GM23338 (cell line): Measurements from ENCODE around the gene FAM81B. TPM values are rescaled to one million over a fixed set of nuclear protein-coding genes. Genes with fewer than 3 reads are reported as not detected.

ENCODE experiments used
- ATAC-seq: fragments of 200-7000 bp; cut with Tn5 transposase; 3 replicates; pipeline ENCODE4 v1.9.1; 2020
- DNase-seq: peaks from one replicate; pipeline ENCODE4 v3.0.0-alpha.2; 2015; ENCODE audit warnings: low spot score
- H2AFZ ChIP-seq: fragments of 200-600 bp; sonication (generic); 2 replicates; pipeline ENCODE4 v1.8.0; 2016; ENCODE audit warnings: antibody characterized with exemption, mild to moderate bottlenecking, moderate library complexity
- H3F3A ChIP-seq: fragments of 200-600 bp; sonication (generic); replicated peaks from 2 replicates; pipeline ENCODE4 v1.8.0; 2017; ENCODE audit warnings: antibody characterized with exemption, mixed run types, low read depth
- H3K27ac ChIP-seq: fragments of 200-600 bp; sonication (generic); 2 replicates; pipeline ENCODE4 v1.6.1; 2016; ENCODE audit warnings: low read depth
- H3K27me3 ChIP-seq: fragments of 200-600 bp; sonication (generic); 2 replicates; pipeline ENCODE4 v1.8.0; 2016; ENCODE audit warnings: mild to moderate bottlenecking, mixed run types, moderate library complexity; ENCODE audit not compliant: insufficient read depth
- H3K36me3 ChIP-seq: fragments of 200-600 bp; sonication (generic); 2 replicates; pipeline ENCODE4 v1.8.0; 2016; ENCODE audit warnings: mild to moderate bottlenecking; ENCODE audit not compliant: insufficient read depth
- H3K4me1 ChIP-seq: fragments of 200-600 bp; sonication (generic); 2 replicates; pipeline ENCODE4 v1.8.0; 2016; ENCODE audit warnings: mild to moderate bottlenecking, moderate library complexity; ENCODE audit not compliant: insufficient read depth
- H3K4me2 ChIP-seq: fragments of 200-600 bp; sonication (generic); 2 replicates; pipeline ENCODE4 v1.7.1; 2017; ENCODE audit warnings: mixed run types
- H3K4me3 ChIP-seq: fragments of 200-600 bp; sonication (generic); 2 replicates; pipeline ENCODE4 v1.6.1; 2016; ENCODE audit warnings: mixed run types
- H3K79me2 ChIP-seq: fragments of 200-600 bp; sonication (generic); replicated peaks from 2 replicates; pipeline ENCODE4 v1.8.0; 2017; ENCODE audit warnings: mild to moderate bottlenecking; ENCODE audit not compliant: insufficient read depth
- H3K9me2 ChIP-seq: fragments of 200-600 bp; sonication (generic); 2 replicates; pipeline ENCODE4 v1.8.0; 2017; ENCODE audit not compliant: insufficient read depth
- H4K20me1 ChIP-seq: fragments of 200-600 bp; sonication (generic); replicated peaks from 2 replicates; pipeline ENCODE4 v1.8.0; 2017; ENCODE audit warnings: mild to moderate bottlenecking; ENCODE audit not compliant: insufficient read depth
- H3K27ac Mint-ChIP-seq: 2 replicates; pipeline ENCODE4 v1.8.0; 2020; ENCODE audit warnings: inconsistent platforms, mild to moderate bottlenecking, moderate library complexity, mixed read lengths
- H3K27me3 Mint-ChIP-seq: 3 replicates; pipeline ENCODE4 v1.8.0; 2022; ENCODE audit warnings: low read depth, mild to moderate bottlenecking, moderate library complexity, mixed read lengths, inconsistent platforms; ENCODE audit not compliant: insufficient read depth, poor library complexity
- H3K36me3 Mint-ChIP-seq: 3 replicates; pipeline ENCODE4 v1.8.0; 2021; ENCODE audit warnings: low read depth, mild to moderate bottlenecking, inconsistent platforms, moderate library complexity, mixed read lengths
- H3K4me1 Mint-ChIP-seq: 3 replicates; pipeline ENCODE4 v1.8.0; 2020; ENCODE audit warnings: mild to moderate bottlenecking, inconsistent platforms, mixed read lengths
- H3K4me3 Mint-ChIP-seq: 3 replicates; pipeline ENCODE4 v1.8.0; 2021; ENCODE audit warnings: moderate library complexity, mild to moderate bottlenecking, inconsistent platforms, mixed read lengths
- H3K9me3 Mint-ChIP-seq: 3 replicates; pipeline ENCODE4 v1.8.0; 2020; ENCODE audit warnings: moderate library complexity, mild to moderate bottlenecking, inconsistent platforms, mixed read lengths
- CREB1 ChIP-seq: fragments of 250-450 bp; sonication (Bioruptor Pico); IDR thresholded peaks from 2 replicates; pipeline ENCODE4 v1.5.0; 2020; ENCODE audit warnings: low read depth, mild to moderate bottlenecking, moderate library complexity
- ETS1 ChIP-seq: IDR thresholded peaks from 2 replicates; pipeline ENCODE4 v1.6.1; 2016; ENCODE audit warnings: antibody characterized with exemption
- EZH2 ChIP-seq: fragments of 200-600 bp; sonication (generic); IDR thresholded peaks from one replicate; pipeline ENCODE4 v1.8.0; 2017; ENCODE audit warnings: antibody characterized with exemption, mild to moderate bottlenecking, low read depth; ENCODE audit not compliant: unreplicated experiment
- JUNB ChIP-seq: IDR thresholded peaks from one replicate; pipeline ENCODE4 v1.6.1; 2016; ENCODE audit warnings: antibody characterized with exemption; ENCODE audit not compliant: unreplicated experiment
- NANOG ChIP-seq: IDR thresholded peaks from 2 replicates; pipeline ENCODE4 v1.6.1; 2016; ENCODE audit warnings: antibody characterized with exemption, borderline replicate concordance
- ZNF331 ChIP-seq: fragments of 250-450 bp; sonication (Bioruptor Pico); IDR thresholded peaks from 2 replicates; pipeline ENCODE4 v1.5.0; 2020; ENCODE audit warnings: low read depth, mild to moderate bottlenecking, moderate library complexity
- ZNF462 ChIP-seq: fragments of 250-450 bp; sonication (Bioruptor Pico); IDR thresholded peaks from 2 replicates; pipeline ENCODE4 v1.5.0; 2020; ENCODE audit warnings: mild to moderate bottlenecking, moderate library complexity
- polyA plus RNA-seq: library from polyadenylated mRNA; unstranded; fragments of >200 nt; fragmentation: Nextera tagmentation; extraction: Ambion mirVana; gene quantifications from 2 replicates; pipeline ENCODE4 v1.2.1, GENCODE V29; 2016
- total RNA-seq: library from RNA; depleted of rRNA; stranded (reverse); fragments of >200 nt; shearing (Covaris generic); gene quantifications from 2 replicates; pipeline ENCODE4 v1.2.3, GENCODE V29; 2014

FAM81B gene
- total and polyA plus RNA-seq, 2 experiments from 2014 or later, result 0.40 TPM; not detected in 1

- no peaks in the 10 kb centered on the region for H3K27me3 Mint-ChIP-seq
- H3K79me2 ChIP-seq, result no peaks in the 10 kb centered on the region; the same call in 1 of the 2 replicates
- H3K27ac Mint-ChIP-seq, result no peak overlapping the region
- H3K27ac ChIP-seq, result no peak overlapping the region
- no peak overlapping the region for H3K4me2 ChIP-seq
- H3K36me3 Mint-ChIP-seq, result peaks cover 29% of the 10 kb centered on the region
- H3K27me3 ChIP-seq, result no peaks in the 10 kb centered on the region
- H3F3A ChIP-seq, result no peaks in the 10 kb centered on the region
- no peak overlapping the region for H3K4me3 Mint-ChIP-seq
- DNase-seq (no peak), ATAC-seq (no peak)
- H3K36me3 ChIP-seq, result peaks cover 7% of the 10 kb centered on the region; the same call in 1 of the 2 replicates
- peaks cover 18% of the 10 kb centered on the region for H3K4me1 Mint-ChIP-seq
- peaks cover 8% of the 10 kb centered on the region for H3K4me1 ChIP-seq
- no peak overlapping the region for H3K4me3 ChIP-seq
- no peaks in the 10 kb centered on the region for H3K9me2 ChIP-seq
- H4K20me1 ChIP-seq, result no peaks in the 10 kb centered on the region
- TF ChIP-seq NANOG, result no peak
- TF ChIP-seq ETS1, result no peak
- TF ChIP-seq EZH2, result no peak
- TF ChIP-seq ZNF331, result no peak
- TF ChIP-seq ZNF462 (CRISPR knock-in tag), result no peak
- no peak for TF ChIP-seq CREB1 (CRISPR knock-in tag)
- TF ChIP-seq JUNB, result no peak
- H3K9me3 Mint-ChIP-seq, result no peaks in the 10 kb centered on the region
- H2AFZ ChIP-seq, result no peak overlapping the region
Measured at GRCh38 chr5:95471487-95471886, 80.3 kb downstream of the FAM81B start.
